ENCODE results near the gene DEXI.
"Not testable (repeated sequence)": the region's sequence is repeated elsewhere in the genome, so short reads cannot be mapped to it uniquely, and the experiment has no call there.

Gene DEXI

GRCh38 chr16:10944249-10945064 is 2.2 kb upstream of the DEXI start, which contains the start of gene CLEC16A:
CLEC16A (plus strand) TSS chr16:10944564; CDS start chr16:10944718, 154 bp downstream.
- in situ Hi-C loops (cut with MboI; ENCODE audit: low sequenced_read_pairs) = no loop called here

GRCh38 chr16:10943064-10943353 is 741 bp upstream of the DEXI start:
- in situ Hi-C loops (cut with MboI; ENCODE audit: low sequenced_read_pairs) = no loop called here

GRCh38 chr16:10941935-10942351 is 325 bp downstream of the DEXI start:
- in situ Hi-C loops (cut with MboI; ENCODE audit: low sequenced_read_pairs) = not testable (repeated sequence)

- in situ Hi-C loops (cut with MboI; ENCODE audit: low sequenced_read_pairs) = no loop called here
Measured at GRCh38 chr16:10941127-10941933, 938 bp downstream of the DEXI start.

GRCh38 chr16:10940501-10941079 is 1.7 kb downstream of the DEXI start:
- in situ Hi-C loops (cut with MboI; ENCODE audit: low sequenced_read_pairs) = no loop called here

GRCh38 chr16:10939649-10940234 is 2.5 kb downstream of the DEXI start:
- in situ Hi-C loops (cut with MboI; ENCODE audit: low sequenced_read_pairs) = no loop called here

GRCh38 chr16:10938796-10939648 is 3.2 kb downstream of the DEXI start:
- in situ Hi-C loops (cut with MboI; ENCODE audit: low sequenced_read_pairs) = no loop called here

GRCh38 chr16:10938321-10938720 is 3.9 kb downstream of the DEXI start:
- in situ Hi-C loops (cut with MboI; ENCODE audit: low sequenced_read_pairs) = no loop called here

- in situ Hi-C loops (cut with MboI; ENCODE audit: low sequenced_read_pairs) = no loop called here
Measured at GRCh38 chr16:10937068-10937859, 5.0 kb downstream of the DEXI start.

- in situ Hi-C loops (cut with MboI; ENCODE audit: low sequenced_read_pairs) = no loop called here
Measured at GRCh38 chr16:10936272-10936984, 5.8 kb downstream of the DEXI start.

- in situ Hi-C loops (cut with MboI; ENCODE audit: low sequenced_read_pairs) = no loop called here
Measured at GRCh38 chr16:10935226-10935915, 6.9 kb downstream of the DEXI start.

- in situ Hi-C loops (cut with MboI; ENCODE audit: low sequenced_read_pairs) = no loop called here
Measured at GRCh38 chr16:10934325-10935107, 7.8 kb downstream of the DEXI start.

GRCh38 chr16:10933865-10934264 is 8.4 kb downstream of the DEXI start:
- in situ Hi-C loops (cut with MboI; ENCODE audit: low sequenced_read_pairs) = no loop called here

GRCh38 chr16:10932959-10933710 is 9.1 kb downstream of the DEXI start:
- in situ Hi-C loops (cut with MboI; ENCODE audit: low sequenced_read_pairs) = no loop called here

- in situ Hi-C loops (cut with MboI; ENCODE audit: low sequenced_read_pairs) = no loop called here
Measured at GRCh38 chr16:10931977-10932632, 10.2 kb downstream of the DEXI start.

GRCh38 chr16:10931134-10931533 is 11.1 kb downstream of the DEXI start:
- in situ Hi-C loops (cut with MboI; ENCODE audit: low sequenced_read_pairs) = no loop called here

GRCh38 chr16:10930755-10931093 is 11.5 kb downstream of the DEXI start:
- in situ Hi-C loops (cut with MboI; ENCODE audit: low sequenced_read_pairs) = no loop called here

All from HL-60/S4 treated with phorbol 12-myristate 13-acetate at 8.2 ng/mL for 4 days and 3 days (cell line).